HepG2 (cell line): ENCODE results near the gene VWA7. TPM values are rescaled to one million over a fixed set of nuclear protein-coding genes. Genes with fewer than 3 reads are reported as not detected.

Experiments
- BORCS8-MEF2B ChIP-seq: sonication (generic); formaldehyde crosslinking; IDR thresholded peaks from 2 replicates; pipeline ENCODE4 v1.8.0; 2022; ENCODE audit warnings: mild to moderate bottlenecking, missing genetic modification reagents
- CBX1 ChIP-seq: IDR thresholded peaks from one replicate; pipeline ENCODE4 v1.6.1; 2016; ENCODE audit warnings: antibody characterized with exemption, low read depth
- CHD4 ChIP-seq: fragments of 200-600 bp; sonication (generic); IDR thresholded peaks from 2 replicates; pipeline ENCODE4 v1.7.0; 2017; ENCODE audit warnings: mild to moderate bottlenecking, low read length, borderline replicate concordance
- EZH2 ChIP-seq: conservative IDR thresholded peaks from 2 replicates; pipeline ENCODE4 v1.6.1; 2012; ENCODE audit warnings: mild to moderate bottlenecking, low read depth, low read length, moderate library complexity
- FOSL1 ChIP-seq: sonication (generic); formaldehyde crosslinking; IDR thresholded peaks from 2 replicates; pipeline ENCODE4 v1.9.0; 2021; ENCODE audit warnings: missing genetic modification reagents, borderline replicate concordance
- GFI1 ChIP-seq: sonication (generic); formaldehyde crosslinking; IDR thresholded peaks from 2 replicates; pipeline ENCODE4 v1.5.0; 2020; ENCODE audit warnings: missing genetic modification reagents, mild to moderate bottlenecking, borderline replicate concordance
- HNF4A ChIP-seq: sonication (generic); formaldehyde crosslinking; IDR thresholded peaks from 2 replicates; pipeline ENCODE4 v1.4.0; 2020; ENCODE audit warnings: missing genetic modification reagents
- HNRNPLL ChIP-seq: fragments of 200-400 bp; formaldehyde crosslinking; IDR thresholded peaks from 2 replicates; pipeline ENCODE4 v1.6.1; 2017; ENCODE audit warnings: mild to moderate bottlenecking, low read depth, low read length; ENCODE audit not compliant: poor library complexity, severe bottlenecking
- JDP2 ChIP-seq: sonication (generic); formaldehyde crosslinking; IDR thresholded peaks from 2 replicates; pipeline ENCODE4 v1.8.1; 2022; ENCODE audit warnings: missing genetic modification reagents, borderline replicate concordance
- MAF1 ChIP-seq: sonication (generic); formaldehyde crosslinking; IDR thresholded peaks from 2 replicates; pipeline ENCODE4 v1.5.0; 2020; ENCODE audit warnings: missing genetic modification reagents, borderline replicate concordance
- SP2 ChIP-seq: sonication (generic); formaldehyde crosslinking; IDR thresholded peaks from 2 replicates; pipeline ENCODE4 v1.5.1; 2020; ENCODE audit warnings: mild to moderate bottlenecking, missing genetic modification reagents
- SYNCRIP ChIP-seq: fragments of 200-400 bp; formaldehyde crosslinking; IDR thresholded peaks from 2 replicates; pipeline ENCODE4 v1.6.1; 2018; ENCODE audit warnings: mild to moderate bottlenecking, low read depth, low read length; ENCODE audit not compliant: insufficient read depth
- ZNF737 ChIP-seq: sonication (generic); formaldehyde crosslinking; IDR thresholded peaks from 2 replicates; pipeline ENCODE4 v1.5.0; 2020; ENCODE audit warnings: missing genetic modification reagents, mild to moderate bottlenecking, borderline replicate concordance
- ZNF749 ChIP-seq: sonication (generic); formaldehyde crosslinking; IDR thresholded peaks from 2 replicates; pipeline ENCODE4 v1.8.0; 2022; ENCODE audit warnings: mild to moderate bottlenecking, missing genetic modification reagents, moderate library complexity, borderline replicate concordance
- polyA plus RNA-seq, 8 experiments: library from polyadenylated mRNA; depleted of rRNA in 3 of 8; stranded (reverse) in 7 of 8; unstranded in 1 of 8; fragments of >200 nt; fragmentation: Illumina TruSeq in 4 of 8; extraction: Trizol in 4 of 8; gene quantifications; 2 replicates each; pipeline versions ENCODE4 v1.2.1 to v1.2.3, GENCODE V29; 2011 to 2016; ENCODE audit warnings: low read depth in 4 of 8, missing spikeins in 1 of 8, mixed read lengths in 1 of 8; ENCODE audit not compliant: insufficient read depth in 1 of 8
- total RNA-seq, 5 experiments: library from RNA; depleted of rRNA; stranded (reverse); fragments of >200 nt; fragmentation: Illumina TruSeq; extraction: Trizol; gene quantifications; 2 replicates each; pipeline ENCODE4 v1.2.3, GENCODE V29; 2016; ENCODE audit warnings: low read depth in 1 of 5
- TF ChIP-seq, protein P1 (sequence below): IDR thresholded peaks from 2 replicates; pipeline ENCODE4 v1.6.1; 2018; ENCODE audit warnings: missing genetic modification reagents
- TF ChIP-seq, protein P2 (sequence below): conservative IDR thresholded peaks from 2 replicates; pipeline ENCODE4 v1.6.1; 2018; ENCODE audit warnings: missing genetic modification reagents
- TF ChIP-seq, protein P3 (sequence below): IDR thresholded peaks from 2 replicates; pipeline ENCODE4 v1.6.1; 2018; ENCODE audit warnings: missing genetic modification reagents, mild to moderate bottlenecking, missing compliant biosample characterization
- TF ChIP-seq, protein P4 (sequence below): sonication (generic); formaldehyde crosslinking; IDR thresholded peaks from 2 replicates; pipeline ENCODE4 v1.5.1; 2020; ENCODE audit warnings: mild to moderate bottlenecking, missing genetic modification reagents, moderate library complexity
- TF ChIP-seq, protein P5 (sequence below): sonication (generic); formaldehyde crosslinking; IDR thresholded peaks from 2 replicates; pipeline ENCODE4 v1.4.0; 2020; ENCODE audit warnings: low read depth, mild to moderate bottlenecking, missing genetic modification reagents
- TF ChIP-seq, protein P6 (sequence below): sonication (generic); formaldehyde crosslinking; IDR thresholded peaks from 2 replicates; pipeline ENCODE4 v1.4.0; 2020; ENCODE audit warnings: mild to moderate bottlenecking, missing genetic modification reagents

The VWA7 gene
- total and polyA plus RNA-seq, 2 of the 13 experiments (the other 11 are each of a cell fraction or from before 2014, with no cell fraction given), result 0.86 to 3.3 TPM

DNA sequence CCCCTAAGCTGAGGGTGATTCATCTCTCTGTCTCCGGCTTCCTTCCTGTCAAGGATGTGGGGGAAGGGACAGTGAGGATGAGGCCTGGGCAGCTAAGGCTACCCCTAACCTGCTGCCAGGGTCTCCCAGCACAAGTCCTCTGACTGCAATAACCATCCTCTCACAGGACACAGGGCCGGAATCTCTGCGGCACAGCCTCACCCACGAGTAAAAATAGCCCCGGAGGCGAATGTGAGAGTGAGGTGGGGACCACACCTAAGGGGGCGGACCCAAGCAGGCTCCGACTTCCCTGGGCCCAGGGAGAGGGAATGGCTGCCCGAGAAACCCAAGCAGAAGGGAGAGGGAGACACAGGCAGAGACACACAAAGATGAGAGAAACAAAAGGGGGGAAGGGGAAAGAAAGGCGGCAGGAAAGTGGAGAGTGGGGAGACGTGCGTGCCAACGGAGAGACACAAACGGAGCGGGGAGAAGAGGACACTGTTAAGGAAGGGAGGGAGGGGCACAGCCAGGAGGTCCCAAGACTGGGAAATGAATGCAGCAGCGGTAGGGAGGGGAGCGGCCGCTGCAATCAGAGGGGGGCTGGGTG is 42.2 kb downstream of the VWA7 start (continued):
- TF ChIP-seq, protein P1, sequence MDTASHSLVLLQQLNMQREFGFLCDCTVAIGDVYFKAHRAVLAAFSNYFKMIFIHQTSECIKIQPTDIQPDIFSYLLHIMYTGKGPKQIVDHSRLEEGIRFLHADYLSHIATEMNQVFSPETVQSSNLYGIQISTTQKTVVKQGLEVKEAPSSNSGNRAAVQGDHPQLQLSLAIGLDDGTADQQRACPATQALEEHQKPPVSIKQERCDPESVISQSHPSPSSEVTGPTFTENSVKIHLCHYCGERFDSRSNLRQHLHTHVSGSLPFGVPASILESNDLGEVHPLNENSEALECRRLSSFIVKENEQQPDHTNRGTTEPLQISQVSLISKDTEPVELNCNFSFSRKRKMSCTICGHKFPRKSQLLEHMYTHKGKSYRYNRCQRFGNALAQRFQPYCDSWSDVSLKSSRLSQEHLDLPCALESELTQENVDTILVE (CRISPR knock-in tag), result no peak
- TF ChIP-seq, protein P2, sequence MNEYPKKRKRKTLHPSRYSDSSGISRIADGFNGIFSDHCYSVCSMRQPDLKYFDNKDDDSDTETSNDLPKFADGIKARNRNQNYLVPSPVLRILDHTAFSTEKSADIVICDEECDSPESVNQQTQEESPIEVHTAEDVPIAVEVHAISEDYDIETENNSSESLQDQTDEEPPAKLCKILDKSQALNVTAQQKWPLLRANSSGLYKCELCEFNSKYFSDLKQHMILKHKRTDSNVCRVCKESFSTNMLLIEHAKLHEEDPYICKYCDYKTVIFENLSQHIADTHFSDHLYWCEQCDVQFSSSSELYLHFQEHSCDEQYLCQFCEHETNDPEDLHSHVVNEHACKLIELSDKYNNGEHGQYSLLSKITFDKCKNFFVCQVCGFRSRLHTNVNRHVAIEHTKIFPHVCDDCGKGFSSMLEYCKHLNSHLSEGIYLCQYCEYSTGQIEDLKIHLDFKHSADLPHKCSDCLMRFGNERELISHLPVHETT (CRISPR knock-in tag), result no peak
- TF ChIP-seq GFI1 (CRISPR knock-in tag) (0 out of 2 replicates have a peak, but pooled peaks have one; percentile 32), CHD4 (no peak), ZNF749 (CRISPR knock-in tag) (no peak), FOSL1 (CRISPR knock-in tag) (peak; percentile 66; the same call in 1 of the 2 replicates), MAF1 (no peak), SYNCRIP (no peak), CBX1 (no peak), HNF4A (no peak), EZH2 (no peak), ZNF737 (CRISPR knock-in tag) (no peak), JDP2 (no peak), SP2 (CRISPR knock-in tag) (no peak), BORCS8-MEF2B (no peak), HNRNPLL (no peak)
- TF ChIP-seq, protein P3, sequence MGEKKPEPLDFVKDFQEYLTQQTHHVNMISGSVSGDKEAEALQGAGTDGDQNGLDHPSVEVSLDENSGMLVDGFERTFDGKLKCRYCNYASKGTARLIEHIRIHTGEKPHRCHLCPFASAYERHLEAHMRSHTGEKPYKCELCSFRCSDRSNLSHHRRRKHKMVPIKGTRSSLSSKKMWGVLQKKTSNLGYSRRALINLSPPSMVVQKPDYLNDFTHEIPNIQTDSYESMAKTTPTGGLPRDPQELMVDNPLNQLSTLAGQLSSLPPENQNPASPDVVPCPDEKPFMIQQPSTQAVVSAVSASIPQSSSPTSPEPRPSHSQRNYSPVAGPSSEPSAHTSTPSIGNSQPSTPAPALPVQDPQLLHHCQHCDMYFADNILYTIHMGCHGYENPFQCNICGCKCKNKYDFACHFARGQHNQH, result peak; percentile 14; the same call in 1 of the 2 replicates
- TF ChIP-seq, protein P4, sequence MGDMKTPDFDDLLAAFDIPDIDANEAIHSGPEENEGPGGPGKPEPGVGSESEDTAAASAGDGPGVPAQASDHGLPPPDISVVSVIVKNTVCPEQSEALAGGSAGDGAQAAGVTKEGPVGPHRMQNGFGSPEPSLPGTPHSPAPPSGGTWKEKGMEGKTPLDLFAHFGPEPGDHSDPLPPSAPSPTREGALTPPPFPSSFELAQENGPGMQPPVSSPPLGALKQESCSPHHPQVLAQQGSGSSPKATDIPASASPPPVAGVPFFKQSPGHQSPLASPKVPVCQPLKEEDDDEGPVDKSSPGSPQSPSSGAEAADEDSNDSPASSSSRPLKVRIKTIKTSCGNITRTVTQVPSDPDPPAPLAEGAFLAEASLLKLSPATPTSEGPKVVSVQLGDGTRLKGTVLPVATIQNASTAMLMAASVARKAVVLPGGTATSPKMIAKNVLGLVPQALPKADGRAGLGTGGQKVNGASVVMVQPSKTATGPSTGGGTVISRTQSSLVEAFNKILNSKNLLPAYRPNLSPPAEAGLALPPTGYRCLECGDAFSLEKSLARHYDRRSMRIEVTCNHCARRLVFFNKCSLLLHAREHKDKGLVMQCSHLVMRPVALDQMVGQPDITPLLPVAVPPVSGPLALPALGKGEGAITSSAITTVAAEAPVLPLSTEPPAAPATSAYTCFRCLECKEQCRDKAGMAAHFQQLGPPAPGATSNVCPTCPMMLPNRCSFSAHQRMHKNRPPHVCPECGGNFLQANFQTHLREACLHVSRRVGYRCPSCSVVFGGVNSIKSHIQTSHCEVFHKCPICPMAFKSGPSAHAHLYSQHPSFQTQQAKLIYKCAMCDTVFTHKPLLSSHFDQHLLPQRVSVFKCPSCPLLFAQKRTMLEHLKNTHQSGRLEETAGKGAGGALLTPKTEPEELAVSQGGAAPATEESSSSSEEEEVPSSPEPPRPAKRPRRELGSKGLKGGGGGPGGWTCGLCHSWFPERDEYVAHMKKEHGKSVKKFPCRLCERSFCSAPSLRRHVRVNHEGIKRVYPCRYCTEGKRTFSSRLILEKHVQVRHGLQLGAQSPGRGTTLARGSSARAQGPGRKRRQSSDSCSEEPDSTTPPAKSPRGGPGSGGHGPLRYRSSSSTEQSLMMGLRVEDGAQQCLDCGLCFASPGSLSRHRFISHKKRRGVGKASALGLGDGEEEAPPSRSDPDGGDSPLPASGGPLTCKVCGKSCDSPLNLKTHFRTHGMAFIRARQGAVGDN, result peak; percentile 88
- TF ChIP-seq, protein P5, sequence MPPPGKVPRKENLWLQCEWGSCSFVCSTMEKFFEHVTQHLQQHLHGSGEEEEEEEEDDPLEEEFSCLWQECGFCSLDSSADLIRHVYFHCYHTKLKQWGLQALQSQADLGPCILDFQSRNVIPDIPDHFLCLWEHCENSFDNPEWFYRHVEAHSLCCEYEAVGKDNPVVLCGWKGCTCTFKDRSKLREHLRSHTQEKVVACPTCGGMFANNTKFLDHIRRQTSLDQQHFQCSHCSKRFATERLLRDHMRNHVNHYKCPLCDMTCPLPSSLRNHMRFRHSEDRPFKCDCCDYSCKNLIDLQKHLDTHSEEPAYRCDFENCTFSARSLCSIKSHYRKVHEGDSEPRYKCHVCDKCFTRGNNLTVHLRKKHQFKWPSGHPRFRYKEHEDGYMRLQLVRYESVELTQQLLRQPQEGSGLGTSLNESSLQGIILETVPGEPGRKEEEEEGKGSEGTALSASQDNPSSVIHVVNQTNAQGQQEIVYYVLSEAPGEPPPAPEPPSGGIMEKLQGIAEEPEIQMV (CRISPR knock-in tag), result no peak
- TF ChIP-seq, protein P6, sequence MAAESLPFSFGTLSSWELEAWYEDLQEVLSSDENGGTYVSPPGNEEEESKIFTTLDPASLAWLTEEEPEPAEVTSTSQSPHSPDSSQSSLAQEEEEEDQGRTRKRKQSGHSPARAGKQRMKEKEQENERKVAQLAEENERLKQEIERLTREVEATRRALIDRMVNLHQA (CRISPR knock-in tag), result no peak
